HEK293 (cell line): ENCODE results near the gene ILK.

ENCODE experiments used
- CTCF ChIA-PET: fragments of 350-600 bp; formaldehyde crosslinking; extraction: SDS; loops from one replicate; lab custom pipeline; 2021; ENCODE audit warnings: antibody characterized with exemption; lab: Yijun Ruan, JAX
- POLR2A ChIA-PET: fragments of 300-600 bp; formaldehyde crosslinking; extraction: SDS; loops from one replicate; lab custom pipeline; 2020; ENCODE audit warnings: antibody characterized with exemption, inconsistent platforms; lab: Yijun Ruan, JAX
- H3K27ac ChIP-seq: fragments of 200-500 bp; sonication (Bioruptor generic); 2 replicates; pipeline ENCODE4 v1.5.1; 2014; ENCODE audit warnings: low read depth, low read length, control low read depth, inconsistent platforms; ENCODE audit errors: extremely low read depth
- H3K36me3 ChIP-seq, 2 experiments: fragments of 200-500 bp in 1 of 2; sonication (Bioruptor generic) in 1 of 2; 1 replicate in 1 of 2; 2 replicates in 1 of 2; pipeline ENCODE4 v1.5.1; 2014 to 2017; ENCODE audit warnings: inconsistent platforms in 2 of 2, low read length in 2 of 2; ENCODE audit not compliant: control insufficient read depth in 2 of 2, insufficient read depth in 1 of 2
- H3K4me1 ChIP-seq: fragments of 200-500 bp; sonication (Bioruptor generic); 2 replicates; pipeline ENCODE4 v1.5.1; 2014; ENCODE audit warnings: mild to moderate bottlenecking, low read length, inconsistent platforms; ENCODE audit not compliant: control insufficient read depth, insufficient read depth
- H3K4me3 ChIP-seq: 2 replicates; pipeline ENCODE4 v1.5.1; 2011; ENCODE audit warnings: low read depth, mild to moderate bottlenecking, control low read depth, low read length, moderate library complexity
- H3K9me3 ChIP-seq: fragments of 200-500 bp; sonication (Bioruptor generic); 2 replicates; pipeline ENCODE4 v1.5.1; 2014; ENCODE audit warnings: low read depth, low read length, inconsistent platforms; ENCODE audit not compliant: control insufficient read depth, insufficient read depth
- BCL6B ChIP-seq: fragments of 450-650 bp; formaldehyde crosslinking; IDR thresholded peaks from 2 replicates; pipeline ENCODE4 v1.5.1; 2017; ENCODE audit warnings: missing biosample characterization, missing genetic modification characterization
- KLF10 ChIP-seq: fragments of 450-650 bp; IDR thresholded peaks from 2 replicates; pipeline ENCODE4 v1.5.1; 2018; ENCODE audit warnings: missing biosample characterization, mild to moderate bottlenecking, missing genetic modification characterization
- KLF8 ChIP-seq: fragments of 450-650 bp; formaldehyde crosslinking; IDR thresholded peaks from 2 replicates; pipeline ENCODE4 v1.5.1; 2016; ENCODE audit warnings: missing biosample characterization, missing genetic modification characterization
- REPIN1 ChIP-seq: fragments of 450-650 bp; formaldehyde crosslinking; IDR thresholded peaks from 2 replicates; pipeline ENCODE4 v1.5.1; 2017; ENCODE audit warnings: missing biosample characterization, missing genetic modification characterization, low read depth
- SALL2 ChIP-seq: fragments of 450-650 bp; formaldehyde crosslinking; IDR thresholded peaks from 2 replicates; pipeline ENCODE4 v1.5.0; 2017; ENCODE audit warnings: missing biosample characterization, mild to moderate bottlenecking, missing genetic modification characterization, borderline replicate concordance
- SCRT2 ChIP-seq: fragments of 450-650 bp; formaldehyde crosslinking; IDR thresholded peaks from 2 replicates; pipeline ENCODE4 v1.5.1; 2016; ENCODE audit warnings: missing biosample characterization, missing genetic modification characterization
- SP3 ChIP-seq: fragments of 450-650 bp; formaldehyde crosslinking; IDR thresholded peaks from 2 replicates; pipeline ENCODE4 v1.5.1; 2016; ENCODE audit warnings: missing biosample characterization, missing genetic modification characterization
- ZNF133 ChIP-seq: fragments of 450-650 bp; formaldehyde crosslinking; IDR thresholded peaks from 2 replicates; pipeline ENCODE4 v1.5.1; 2016; ENCODE audit warnings: missing biosample characterization, missing genetic modification characterization
- ZNF184 ChIP-seq: fragments of 450-650 bp; IDR thresholded peaks from 2 replicates; pipeline ENCODE4 v1.5.1; 2018; ENCODE audit warnings: missing biosample characterization, mild to moderate bottlenecking, missing genetic modification characterization
- ZNF19 ChIP-seq: fragments of 450-650 bp; formaldehyde crosslinking; IDR thresholded peaks from 2 replicates; pipeline ENCODE4; 2016; ENCODE audit warnings: missing biosample characterization, missing genetic modification characterization, low read depth
- ZNF211 ChIP-seq: fragments of 450-650 bp; formaldehyde crosslinking; IDR thresholded peaks from 2 replicates; pipeline ENCODE4 v1.5.1; 2016; ENCODE audit warnings: low read depth, missing biosample characterization, missing genetic modification characterization
- ZNF350 ChIP-seq: fragments of 450-650 bp; formaldehyde crosslinking; IDR thresholded peaks from 2 replicates; pipeline ENCODE4 v1.5.0; 2017; ENCODE audit warnings: missing biosample characterization, mild to moderate bottlenecking, missing genetic modification characterization
- ZNF37A ChIP-seq: fragments of 450-650 bp; IDR thresholded peaks from 2 replicates; pipeline ENCODE4 v1.5.1; 2018; ENCODE audit warnings: missing biosample characterization, missing genetic modification characterization
- ZNF394 ChIP-seq: fragments of 450-650 bp; formaldehyde crosslinking; IDR thresholded peaks from 2 replicates; pipeline ENCODE4 v1.5.1; 2016; ENCODE audit warnings: missing biosample characterization, missing genetic modification characterization, mild to moderate bottlenecking, moderate library complexity, borderline replicate concordance
- ZNF549 ChIP-seq: fragments of 450-650 bp; IDR thresholded peaks from 2 replicates; pipeline ENCODE4 v1.5.1; 2018; ENCODE audit warnings: missing biosample characterization, missing genetic modification characterization, mild to moderate bottlenecking, inconsistent platforms, moderate library complexity
- ZNF585B ChIP-seq: fragments of 450-650 bp; formaldehyde crosslinking; IDR thresholded peaks from 2 replicates; pipeline ENCODE4 v1.5.1; 2016; ENCODE audit warnings: missing biosample characterization, missing genetic modification characterization
- ZNF658 ChIP-seq: fragments of 450-650 bp; formaldehyde crosslinking; IDR thresholded peaks from 2 replicates; pipeline ENCODE4; 2016; ENCODE audit warnings: missing biosample characterization, missing genetic modification characterization
- ZNF660 ChIP-seq: fragments of 450-650 bp; IDR thresholded peaks from 2 replicates; pipeline ENCODE4 v1.5.1; 2018; ENCODE audit warnings: missing biosample characterization, mild to moderate bottlenecking, missing genetic modification characterization
- ZNF692 ChIP-seq: fragments of 450-650 bp; formaldehyde crosslinking; IDR thresholded peaks from 2 replicates; pipeline ENCODE4 v1.5.1; 2016; ENCODE audit warnings: missing biosample characterization, missing genetic modification characterization
- ZSCAN5A ChIP-seq: fragments of 450-650 bp; formaldehyde crosslinking; IDR thresholded peaks from 2 replicates; pipeline ENCODE4 v1.5.1; 2016; ENCODE audit warnings: missing biosample characterization, missing genetic modification characterization

The ILK gene

GRCh38 chr11:6629892-6630631 is 26.5 kb downstream of the ILK start:
- Histone ChIP-seq H3K9me3 (no peaks in the 10 kb centered on the region), H3K4me1 (no peaks in the 10 kb centered on the region), H3K27ac (no peak overlapping the region), H3K36me3 (peaks cover 0 to 42% of the 10 kb centered on the region in 2 experiments; a peak in 1 of 3 replicates)
- POLR2A ChIA-PET: no interaction called here
- CTCF ChIA-PET: interaction anchor here (0.7 to 1.2 kb wide), 3 partner anchors 11 to 54 kb away, joined by 3 to 4 read pairs (median 3); partner anchors contain the start of gene MRPL17
- TF ChIP-seq SALL2 (tag by site-specific recombination) (no peak), ZNF585B (tag by site-specific recombination) (no peak), ZNF658 (tag by site-specific recombination) (no peak), ZNF37A (tag by site-specific recombination) (no peak), ZNF211 (tag by site-specific recombination) (no peak)
- TF ChIP-seq, all 188 proteins: peak for 0
- H3K4me3 ChIP-seq: no peak overlapping the region

DNA sequence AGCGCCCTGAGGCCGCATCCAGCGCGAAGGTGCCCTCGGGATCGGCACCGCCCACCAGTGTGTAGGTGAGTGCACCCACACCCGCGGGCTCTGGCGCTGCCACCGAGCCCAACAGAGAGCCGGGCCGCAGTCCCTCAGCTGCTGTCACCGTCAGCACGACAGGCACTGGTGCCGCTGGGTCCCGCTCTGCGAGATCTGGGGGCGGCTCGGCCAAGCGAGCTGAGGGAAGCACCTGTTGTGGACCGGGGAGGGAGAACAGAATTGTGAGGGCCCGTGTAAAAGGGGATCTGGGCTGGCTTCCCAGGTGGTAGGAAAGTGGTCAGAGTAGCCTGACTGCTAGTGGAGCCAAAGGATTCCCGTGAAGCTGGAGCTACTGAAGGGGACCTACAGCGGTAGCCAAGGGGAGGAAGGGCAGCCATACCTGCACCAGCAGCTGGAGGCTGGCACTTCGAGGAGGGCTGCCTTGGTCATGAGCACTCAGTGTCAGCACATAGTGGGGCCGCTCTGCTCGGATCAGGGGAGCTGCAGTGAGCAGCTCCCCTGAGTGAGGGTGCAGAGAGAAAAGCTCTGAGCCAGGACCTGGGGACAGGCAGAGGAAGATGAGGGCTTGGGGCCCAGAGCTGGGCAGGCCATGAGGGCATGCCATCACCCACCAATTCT is 27.2 kb downstream of the ILK start:
- Histone ChIP-seq H3K27ac (no peak overlapping the region), H3K4me1 (no peaks in the 10 kb centered on the region), H3K9me3 (no peaks in the 10 kb centered on the region), H3K4me3 (no peak overlapping the region), H3K36me3 (peaks cover 0 to 35% of the 10 kb centered on the region in 2 experiments; a peak in 1 of 3 replicates)
- no peak for TF ChIP-seq BCL6B (tag by site-specific recombination)
- 0 out of 2 replicates have a peak, but pooled peaks have one; percentile 14 for TF ChIP-seq SCRT2 (tag by site-specific recombination)
- CTCF ChIA-PET: interaction anchor here (0.7 kb wide), 2 partner anchors 19 to 53 kb away, joined by 3 read pairs; partner anchors contain the start of gene MRPL17
- POLR2A ChIA-PET: interaction anchor here (0.9 kb wide), 1 partner anchor 53 kb away, joined by 3 read pairs; the partner anchor contains the start of gene MRPL17

- POLR2A ChIA-PET: interaction anchor here (0.9 kb wide), 1 partner anchor 52 kb away, joined by 3 read pairs; the partner anchor contains the start of gene MRPL17
- CTCF ChIA-PET: interaction anchor here (1.0 kb wide), 1 partner anchor 10 kb away, joined by 5 read pairs; no protein-coding TSS in a partner anchor
- Histone ChIP-seq H3K4me1 (no peaks in the 10 kb centered on the region), H3K9me3 (no peaks in the 10 kb centered on the region), H3K36me3 (peaks cover 0 to 31% of the 10 kb centered on the region in 2 experiments; a peak in 1 of 3 replicates), H3K27ac (no peak overlapping the region), H3K4me3 (no peak overlapping the region)
- no peak for TF ChIP-seq ZNF19
- TF ChIP-seq KLF8: no peak
- no peak for TF ChIP-seq ZNF549
- TF ChIP-seq ZNF184 (tag by site-specific recombination): no peak
- TF ChIP-seq ZNF660: no peak
Measured at GRCh38 chr11:6631361-6631890, 27.9 kb downstream of the ILK start.

- H3K9me3 ChIP-seq: no peaks in the 10 kb centered on the region
- H3K36me3 ChIP-seq: peaks cover 0 to 31% of the 10 kb centered on the region in 2 experiments; a peak in 1 of 3 replicates
- POLR2A ChIA-PET: no interaction called here
- no peak overlapping the region for H3K27ac ChIP-seq
- H3K4me3 ChIP-seq: no peak overlapping the region
- CTCF ChIA-PET: interaction anchor here (0.5 to 1.0 kb wide), 2 partner anchors 11 to 157 kb away, joined by 3 to 5 read pairs; no protein-coding TSS in a partner anchor
- H3K4me1 ChIP-seq: no peaks in the 10 kb centered on the region
- TF ChIP-seq SP3 (no peak), ZNF692 (tag by site-specific recombination) (no peak), REPIN1 (tag by site-specific recombination) (no peak), ZNF133 (no peak), KLF10 (tag by site-specific recombination) (no peak), ZSCAN5A (tag by site-specific recombination) (no peak), ZNF350 (tag by site-specific recombination) (no peak), ZNF394 (tag by site-specific recombination) (no peak)
Measured at GRCh38 chr11:6632116-6633073, 28.8 kb downstream of the ILK start.
